ENCODE results near the gene LITAF.
"Not testable (repeated sequence)": the region's sequence is repeated elsewhere in the genome, so short reads cannot be mapped to it uniquely, and the experiment has no call there.

The LITAF gene

GRCh38 chr16:11620243-11621003, 33.7 kb upstream of the LITAF start:
- no peak for DNase-seq (ENCODE audit: low read depth)

- DNase-seq (ENCODE audit: low read depth), result no peak
These were observed 32.7 kb upstream of the LITAF start for GRCh38 chr16:11619327-11619851.

- DNase-seq (ENCODE audit: low read depth), result no peak
These were observed 31.5 kb upstream of the LITAF start for GRCh38 chr16:11618107-11618717.

DNA sequence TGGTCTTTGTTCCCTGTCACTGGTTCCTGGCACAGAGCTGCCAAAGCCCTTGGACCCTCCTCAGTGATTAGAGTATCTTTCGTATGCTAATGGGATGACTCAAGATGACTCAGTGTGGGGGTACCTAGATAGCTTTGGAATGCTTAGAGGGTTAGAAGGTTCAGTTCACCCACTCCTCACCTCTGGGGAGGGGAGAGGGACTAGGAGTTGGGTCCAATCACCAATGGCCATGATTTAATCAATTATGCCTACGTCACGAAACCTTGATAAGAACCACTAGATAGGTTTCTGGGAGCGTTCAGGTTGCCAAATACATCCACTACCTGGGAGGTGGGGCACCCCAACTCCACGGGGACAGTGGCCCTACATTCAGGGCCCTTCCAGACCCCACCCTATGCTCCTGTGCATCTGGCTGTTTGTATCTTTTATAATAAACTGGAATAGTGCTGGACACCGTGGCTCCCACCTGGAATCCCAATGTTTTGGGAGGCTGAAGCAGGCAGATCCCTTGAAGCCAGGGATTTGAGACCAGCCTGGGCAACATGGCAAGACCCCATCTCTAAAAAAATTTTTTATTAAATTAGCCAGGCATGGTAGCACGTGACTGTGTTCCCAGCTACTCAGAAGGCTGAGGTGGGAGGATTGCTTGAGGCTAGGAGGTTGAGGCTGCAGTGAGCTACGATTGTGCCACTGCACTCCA, 29.2 kb upstream of the LITAF start:
- DNase-seq (ENCODE audit: low read depth), result no peak

DNA sequence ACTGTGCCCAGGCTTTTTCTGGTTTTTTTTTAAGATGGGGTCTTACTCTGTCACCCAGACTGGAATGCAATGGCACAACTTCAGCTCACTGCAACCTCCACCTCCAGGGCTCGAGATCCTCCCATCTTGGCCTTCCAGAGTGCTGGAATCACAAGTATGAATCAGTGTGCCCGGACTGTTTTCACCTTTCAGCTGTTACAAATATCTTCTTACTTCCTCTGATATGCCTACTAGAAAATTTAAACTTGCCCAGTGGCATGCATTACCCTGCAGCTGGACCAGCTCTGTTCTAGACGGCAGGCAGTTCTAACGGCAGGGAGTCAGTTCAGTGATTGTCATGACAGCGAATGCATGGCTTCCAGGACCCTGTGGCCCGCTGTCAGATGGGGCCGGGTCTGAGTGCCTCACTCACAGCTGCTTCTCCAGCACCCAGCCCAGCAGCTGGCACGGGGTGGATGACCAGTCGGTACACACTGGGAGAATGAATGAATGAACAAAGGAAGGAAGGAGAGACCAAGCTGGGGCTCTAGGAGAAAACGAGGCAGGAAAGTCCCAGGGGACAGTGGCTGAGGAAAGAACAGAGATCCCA, 28.0 kb upstream of the LITAF start:
- no peak for DNase-seq (ENCODE audit: low read depth)

DNA sequence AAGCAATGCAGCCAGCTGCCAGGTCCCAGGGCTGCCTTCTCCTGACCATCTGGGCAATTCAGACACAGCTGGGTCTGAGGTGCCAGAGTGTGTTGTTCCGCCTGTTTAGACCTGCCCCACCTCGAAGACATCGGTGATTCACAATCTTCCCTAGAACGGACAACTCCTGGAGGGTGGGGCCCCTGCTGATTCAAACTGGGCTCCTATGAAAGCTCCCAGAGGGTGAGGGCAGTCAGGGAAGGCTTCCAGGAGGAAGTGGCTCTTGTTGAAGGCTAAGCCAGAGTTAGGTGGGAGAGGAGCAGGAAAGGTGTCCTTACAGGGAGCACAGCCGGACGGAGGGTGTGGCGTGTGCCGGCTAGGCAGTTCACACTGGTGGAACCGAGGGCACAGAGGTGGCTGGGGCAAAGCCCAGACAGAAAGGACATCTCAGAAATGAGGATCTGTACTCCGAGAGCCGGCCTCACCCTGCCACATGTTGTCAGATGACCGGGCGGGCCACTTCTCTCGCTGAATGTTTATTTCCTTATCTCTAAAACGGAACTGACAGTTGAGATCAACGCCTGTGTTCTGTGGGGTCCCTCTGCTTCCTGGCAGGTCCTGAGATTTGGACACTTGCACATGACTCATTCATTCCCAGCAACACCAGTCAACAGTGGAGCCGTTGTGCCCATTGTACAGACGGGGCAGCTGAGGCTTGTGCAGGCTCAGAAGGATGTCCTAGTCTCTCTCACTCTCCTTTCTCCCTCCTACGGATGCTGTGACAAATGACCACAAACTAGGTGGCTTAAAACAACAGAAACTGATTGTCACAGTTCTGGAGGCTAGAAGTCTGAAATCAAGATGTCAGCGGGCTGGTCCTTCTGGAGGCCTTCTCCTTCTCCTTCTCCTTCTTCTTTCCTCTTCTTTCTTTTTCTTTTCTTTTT, 26.9 kb upstream of the LITAF start:
- no peak for DNase-seq (ENCODE audit: low read depth)

- no peak for DNase-seq (ENCODE audit: low read depth)
These were observed 25.9 kb upstream of the LITAF start for GRCh38 chr16:11612665-11613025.

DNA sequence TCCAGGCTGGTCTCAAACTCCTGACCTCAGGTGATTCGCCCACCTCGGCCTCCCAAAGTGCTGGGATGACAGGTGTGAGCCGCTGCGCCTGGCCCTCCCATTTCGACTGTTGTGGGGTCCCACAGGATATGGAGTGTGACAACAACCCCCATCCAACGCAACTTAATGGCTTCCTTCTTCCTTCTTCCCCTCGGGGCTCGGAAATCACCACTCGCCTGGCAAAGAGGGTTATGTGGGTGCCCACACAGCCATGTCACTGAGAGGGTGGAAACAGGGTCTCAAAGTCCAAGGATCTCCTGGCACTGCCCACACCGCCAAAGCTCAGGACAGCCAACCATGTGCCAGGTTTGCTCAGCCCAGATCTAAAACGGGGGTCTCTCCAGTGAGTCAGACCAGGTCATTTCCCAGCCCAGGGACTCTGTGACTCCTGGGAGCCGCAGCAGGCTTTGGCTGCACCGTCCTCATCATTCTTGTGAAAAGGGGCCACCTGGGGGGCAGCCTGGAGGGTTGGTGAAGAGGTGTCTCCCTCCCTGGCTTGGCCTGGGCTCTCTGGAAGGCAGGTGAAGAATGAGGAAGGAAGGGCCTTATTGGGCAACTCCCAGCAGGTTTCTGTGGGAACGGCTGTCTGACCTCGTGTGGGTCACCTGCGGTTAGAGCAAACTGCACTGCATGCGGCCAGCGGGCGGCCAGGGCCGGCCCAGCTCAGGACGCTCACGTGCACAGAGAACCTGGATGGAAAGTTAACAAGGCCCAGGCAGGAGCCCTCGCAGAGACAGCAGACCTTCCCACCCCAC, 25.3 kb upstream of the LITAF start:
- DNase-seq (ENCODE audit: low read depth), result no peak

- no peak for DNase-seq (ENCODE audit: low read depth)
These were observed 23.9 kb upstream of the LITAF start for GRCh38 chr16:11610580-11610979.

DNA sequence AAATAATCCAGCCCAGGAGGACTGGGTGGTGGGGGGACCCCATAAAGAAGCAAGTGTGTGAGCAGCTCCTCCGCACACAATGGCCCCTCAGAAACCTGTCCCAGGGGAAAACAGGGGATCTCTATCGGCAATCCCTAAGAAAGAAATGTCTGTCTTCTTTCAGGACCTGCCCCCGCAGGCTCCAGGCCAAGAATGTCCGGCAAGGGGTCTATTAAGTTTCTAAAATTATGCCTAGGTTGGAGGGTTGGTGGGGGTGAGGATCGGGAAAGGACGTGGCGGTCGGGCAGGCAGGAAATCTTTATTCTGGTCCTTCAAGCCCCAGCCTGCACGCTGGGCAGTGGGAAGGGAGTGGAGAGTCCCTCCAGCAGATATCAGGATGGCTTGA, 23.4 kb upstream of the LITAF start:
- DNase-seq (ENCODE audit: low read depth), result no peak

GRCh38 chr16:11609474-11610120, 22.9 kb upstream of the LITAF start:
- DNase-seq (ENCODE audit: low read depth), result no peak

- no peak for DNase-seq (ENCODE audit: low read depth)
These were observed 19.2 kb upstream of the LITAF start for GRCh38 chr16:11605891-11606290.

- DNase-seq (ENCODE audit: low read depth), result no peak
These were observed 18.8 kb upstream of the LITAF start for GRCh38 chr16:11605564-11605886.

DNA sequence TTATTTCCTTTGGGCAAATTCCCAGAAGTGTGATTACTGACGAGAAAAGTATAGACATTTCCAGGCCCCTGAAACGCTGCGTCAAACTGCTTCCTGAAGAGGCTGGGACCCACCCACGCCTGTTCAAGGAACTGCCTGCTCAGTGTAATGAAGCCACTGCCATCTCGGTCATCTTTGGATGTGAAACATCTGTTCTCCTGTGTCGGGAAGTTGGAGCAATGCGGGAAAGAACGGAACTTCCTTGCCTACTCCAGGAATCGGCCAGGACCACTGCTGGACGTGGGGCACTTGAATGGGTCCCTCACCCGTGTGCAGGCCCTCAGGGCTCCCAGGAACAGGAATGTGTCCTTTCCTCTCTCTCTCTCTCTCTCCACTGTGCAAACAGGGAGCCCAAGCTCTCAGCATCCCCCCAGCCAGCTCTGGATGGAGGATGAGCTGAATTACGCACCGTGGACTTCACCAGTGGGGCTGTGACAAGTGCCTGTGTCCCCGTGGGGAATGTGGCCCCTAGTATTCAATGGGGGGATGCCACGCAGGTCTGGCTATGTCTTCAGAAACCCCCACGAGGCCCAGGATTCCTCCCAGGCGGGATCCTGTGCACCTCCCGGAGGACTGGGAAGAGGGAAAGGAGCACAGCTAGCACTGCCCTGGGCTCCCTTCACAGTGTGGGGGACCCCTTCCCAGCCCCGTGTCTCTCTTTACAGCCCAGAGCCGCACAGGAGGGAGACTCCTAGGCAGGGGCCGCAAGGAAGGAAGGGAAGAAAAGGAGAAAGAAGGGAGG, 18.3 kb upstream of the LITAF start:
- DNase-seq (ENCODE audit: low read depth), result no peak

- not testable (repeated sequence) for DNase-seq (ENCODE audit: low read depth)
These were observed 17.6 kb upstream of the LITAF start for GRCh38 chr16:11604296-11604695.

DNA sequence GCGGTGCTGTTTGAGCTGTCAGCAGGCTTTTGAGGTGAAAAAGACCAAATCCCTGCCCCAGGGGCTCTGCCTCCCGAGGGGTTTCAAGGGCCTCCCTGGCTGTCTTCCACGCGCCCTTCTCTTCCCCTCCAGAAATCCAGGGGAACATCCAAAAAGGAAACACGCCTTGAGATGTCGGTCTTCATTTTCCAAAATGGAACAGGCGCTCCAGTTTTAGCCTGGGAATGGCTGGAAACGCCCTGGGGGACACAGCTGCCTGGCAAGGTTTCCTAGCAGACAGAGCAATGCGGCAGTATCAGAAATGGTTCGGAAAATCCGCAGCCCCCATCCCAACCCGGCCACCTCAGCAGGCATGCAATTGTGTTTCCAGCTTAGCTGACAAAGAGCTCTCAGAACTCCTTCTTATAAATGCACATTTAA, 16.6 kb upstream of the LITAF start:
- no peak for DNase-seq (ENCODE audit: low read depth)

DNA sequence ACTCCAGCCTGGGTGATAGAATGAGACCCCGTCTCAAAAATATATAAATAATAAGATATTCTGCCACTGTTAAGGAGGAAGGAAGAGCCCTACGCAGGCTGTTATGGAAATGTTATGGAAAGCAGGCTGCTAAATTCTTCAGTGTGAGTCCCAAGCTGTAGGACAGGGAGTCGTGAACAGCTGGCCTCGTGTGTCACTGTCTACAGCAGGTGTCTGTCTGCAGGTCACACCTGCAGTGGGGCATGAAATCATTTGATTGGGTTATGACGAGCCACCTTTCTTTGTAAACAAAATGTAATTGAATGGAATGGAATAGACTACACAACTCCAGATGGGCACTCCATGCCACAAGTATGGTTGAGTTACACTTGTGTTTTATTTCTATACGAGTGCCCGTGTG, 15.6 kb upstream of the LITAF start:
- DNase-seq (ENCODE audit: low read depth), result no peak

DNA sequence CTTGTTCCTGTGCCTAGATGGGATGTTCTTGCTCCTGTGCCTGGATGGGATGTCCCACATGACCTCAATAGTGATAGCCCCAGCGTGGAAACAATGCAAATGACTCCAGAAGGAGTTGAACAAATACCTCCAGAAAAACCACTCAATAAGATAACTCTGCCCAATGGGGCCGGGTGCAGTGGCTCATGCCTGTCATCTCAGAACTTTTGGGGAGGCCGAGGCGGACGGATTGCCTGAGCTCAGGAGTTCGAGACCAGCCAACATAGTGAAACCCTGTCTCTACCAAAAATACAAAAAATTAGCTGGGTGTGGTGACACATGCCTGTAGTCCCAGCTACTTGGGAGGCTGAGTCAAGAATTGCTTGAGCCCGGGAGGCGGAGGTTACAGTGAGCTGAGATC, 15.2 kb upstream of the LITAF start:
- no peak for DNase-seq (ENCODE audit: low read depth)

- no peak for DNase-seq (ENCODE audit: low read depth)
These were observed 14.7 kb upstream of the LITAF start for GRCh38 chr16:11601425-11601824.

- DNase-seq (ENCODE audit: low read depth), result no peak
These were observed 12.9 kb upstream of the LITAF start for GRCh38 chr16:11599579-11599978.

All from activated T-cell treated with anti-CD3 and anti-CD28 coated beads for 24 hours (primary cell).